Neural cell (in vitro differentiated cells): ENCODE data around the gene SFMBT2. TPM values are rescaled to one million over a fixed set of nuclear protein-coding genes. Genes with fewer than 3 reads are reported as not detected.

Experiments
- H2AFZ ChIP-seq: fragments of 200-600, 300-800 bp; sonication (generic), shearing (Covaris generic); 2 replicates; pipeline ENCODE4 v1.6.0; 2014; ENCODE audit warnings: low read depth, mild to moderate bottlenecking, antibody characterized with exemption, low read length, moderate library complexity
- H3F3A ChIP-seq: fragments of 200-600 bp; shearing (Covaris generic); 2 replicates; pipeline ENCODE4 v1.6.1; 2016; ENCODE audit warnings: mild to moderate bottlenecking, moderate library complexity, mixed read lengths, antibody characterized with exemption, low read length; ENCODE audit not compliant: insufficient read depth, poor library complexity, severe bottlenecking
- H3K27ac ChIP-seq: fragments of 200-600, 300-800 bp; sonication (generic), shearing (Covaris generic); 2 replicates; pipeline ENCODE4 v1.5.1; 2014; ENCODE audit warnings: mild to moderate bottlenecking, low read length, moderate library complexity
- H3K27me3 ChIP-seq: fragments of 300-800, 200-600 bp; sonication (generic), shearing (Covaris generic); 2 replicates; pipeline ENCODE4 v1.6.0; 2014; ENCODE audit warnings: mild to moderate bottlenecking, low read depth, low read length, moderate library complexity; ENCODE audit not compliant: insufficient read depth
- H3K36me3 ChIP-seq: fragments of 300-800, 200-600 bp; sonication (generic), shearing (Covaris generic); 2 replicates; pipeline ENCODE4 v1.5.1; 2014; ENCODE audit warnings: mild to moderate bottlenecking, antibody characterized with exemption, low read length, moderate library complexity; ENCODE audit not compliant: insufficient read depth
- H3K4me2 ChIP-seq: fragments of 300-800, 200-600 bp; sonication (generic), shearing (Covaris generic); 2 replicates; pipeline ENCODE4 v1.6.0; 2014; ENCODE audit warnings: mild to moderate bottlenecking, low read length
- H3K4me3 ChIP-seq: fragments of 300-800, 200-600 bp; sonication (generic), shearing (Covaris generic); 2 replicates; pipeline ENCODE4 v1.5.1; 2014; ENCODE audit warnings: mild to moderate bottlenecking, low read length, moderate library complexity
- H3K79me2 ChIP-seq: fragments of 200-600 bp; shearing (Covaris generic); replicated peaks from 2 replicates; pipeline ENCODE4 v1.6.0; 2014; ENCODE audit warnings: mild to moderate bottlenecking, low read length, moderate library complexity; ENCODE audit not compliant: insufficient read depth
- H3K9ac ChIP-seq: fragments of 300-800, 200-600 bp; sonication (generic), shearing (Covaris generic); 2 replicates; pipeline ENCODE4 v1.6.1; 2016; ENCODE audit warnings: mild to moderate bottlenecking, low read length, mixed read lengths
- H3K9me2 ChIP-seq: fragments of 200-600 bp; shearing (Covaris generic); 2 replicates; pipeline ENCODE4 v1.6.1; 2016; ENCODE audit warnings: mild to moderate bottlenecking, low read length, mixed read lengths; ENCODE audit not compliant: insufficient read depth
- H3K9me3 ChIP-seq: fragments of 200-600, 300-800 bp; sonication (generic), shearing (Covaris generic); 2 replicates; pipeline ENCODE4 v1.6.1; 2016; ENCODE audit warnings: mild to moderate bottlenecking, mixed run types, low read length, moderate library complexity, mixed read lengths
- H4K20me1 ChIP-seq: fragments of 200-600 bp; shearing (Covaris generic); 2 replicates; pipeline ENCODE4 v1.6.1; 2016; ENCODE audit warnings: mild to moderate bottlenecking, mixed run types; ENCODE audit not compliant: insufficient read depth
- CTCF ChIP-seq: fragments of 450-650 bp; IDR thresholded peaks from 2 replicates; pipeline ENCODE4 v1.5.1; 2014; ENCODE audit warnings: antibody characterized with exemption, mild to moderate bottlenecking, moderate library complexity; ENCODE audit not compliant: poor library complexity, severe bottlenecking
- EZH2 ChIP-seq: fragments of 200-600, 300-800 bp; shearing (Covaris generic), sonication (generic); IDR thresholded peaks from 2 replicates; pipeline ENCODE4 v1.6.1; 2014; ENCODE audit warnings: antibody characterized with exemption, low read length, borderline replicate concordance, mild to moderate bottlenecking; ENCODE audit not compliant: insufficient read depth, poor library complexity, severe bottlenecking
- RAD21 ChIP-seq: fragments of 450-650 bp; conservative IDR thresholded peaks from 2 replicates; pipeline ENCODE4 v1.6.1; 2014; ENCODE audit warnings: antibody characterized with exemption, mild to moderate bottlenecking, moderate library complexity
- REST ChIP-seq: IDR thresholded peaks from 2 replicates; pipeline ENCODE4 v1.6.1; 2012; ENCODE audit warnings: borderline replicate concordance
- SMC3 ChIP-seq: fragments of 450-650 bp; conservative IDR thresholded peaks from 2 replicates; pipeline ENCODE4 v1.6.1; 2014; ENCODE audit warnings: antibody characterized with exemption, mild to moderate bottlenecking, moderate library complexity; ENCODE audit not compliant: poor library complexity
- TAF1 ChIP-seq: IDR thresholded peaks from 2 replicates; pipeline ENCODE4 v1.6.1; 2012; ENCODE audit warnings: low read depth
- polyA plus RNA-seq: library from polyadenylated mRNA; depleted of rRNA; stranded (reverse); fragments of >200 nt; gene quantifications from 2 replicates; pipeline ENCODE4 v1.2.3, GENCODE V29; 2014

Gene SFMBT2
- polyA plus RNA-seq, 1 donor from 2014 or later: 1.3 TPM

- Histone ChIP-seq H3K4me2 (no peak overlapping the region), H4K20me1 (no peaks in the 10 kb centered on the region), H3K36me3 (no peaks in the 10 kb centered on the region), H3K27ac (no peak overlapping the region), H3K9me2 (no peaks in the 10 kb centered on the region), H3K79me2 (no peaks in the 10 kb centered on the region), H3K27me3 (peaks cover 15% of the 10 kb centered on the region), H2AFZ (no peak overlapping the region), H3F3A (no peaks in the 10 kb centered on the region), H3K4me3 (no peak overlapping the region), H3K9ac (no peak overlapping the region), H3K9me3 (no peaks in the 10 kb centered on the region)
- TF ChIP-seq RAD21: no peak
- no peak for TF ChIP-seq REST
- no peak for TF ChIP-seq SMC3
- no peak for TF ChIP-seq CTCF
- TF ChIP-seq EZH2: no peak
- no peak for TF ChIP-seq TAF1
Observed at GRCh38 chr10:7426349-7426748, 15.5 kb upstream of the SFMBT2 start.

GRCh38 chr10:7425691-7426090 is 14.9 kb upstream of the SFMBT2 start:
- TF ChIP-seq REST (no peak), TAF1 (no peak), RAD21 (no peak)
- H2AFZ ChIP-seq: no peak overlapping the region
- H3K9me3 ChIP-seq: no peaks in the 10 kb centered on the region
- H4K20me1 ChIP-seq: no peaks in the 10 kb centered on the region
- no peaks in the 10 kb centered on the region for H3F3A ChIP-seq
- no peak overlapping the region for H3K4me2 ChIP-seq
- H3K27me3 ChIP-seq: peaks cover 10% of the 10 kb centered on the region
- H3K9me2 ChIP-seq: no peaks in the 10 kb centered on the region
- H3K9ac ChIP-seq: no peak overlapping the region
- no peaks in the 10 kb centered on the region for H3K36me3 ChIP-seq
- no peak overlapping the region for H3K27ac ChIP-seq
- no peaks in the 10 kb centered on the region for H3K79me2 ChIP-seq
- no peak overlapping the region for H3K4me3 ChIP-seq
